ENCODE measurements around the gene CELF2.

- TF ChIP-seq CTCF (IDR thresholded peaks at IDR 0.05) (no peak), POLR2A (IDR thresholded peaks at IDR 0.05) (no peak)
These were observed 71.0 kb downstream of the CELF2 start for GRCh38 chr10:11088709-11089108.

Data from thyroid gland (tissue), 4 donors.